Retina (tissue), 1 donor: Measurements from ENCODE around the gene PGS1.

Experiments
- DNase-seq: peaks from one replicate; pipeline ENCODE4 v3.0.0-alpha.2; 2016

Gene PGS1

GRCh38 chr17:78409191-78409928 lies 30.9 kb downstream of the PGS1 start:
- no peak for DNase-seq

DNA sequence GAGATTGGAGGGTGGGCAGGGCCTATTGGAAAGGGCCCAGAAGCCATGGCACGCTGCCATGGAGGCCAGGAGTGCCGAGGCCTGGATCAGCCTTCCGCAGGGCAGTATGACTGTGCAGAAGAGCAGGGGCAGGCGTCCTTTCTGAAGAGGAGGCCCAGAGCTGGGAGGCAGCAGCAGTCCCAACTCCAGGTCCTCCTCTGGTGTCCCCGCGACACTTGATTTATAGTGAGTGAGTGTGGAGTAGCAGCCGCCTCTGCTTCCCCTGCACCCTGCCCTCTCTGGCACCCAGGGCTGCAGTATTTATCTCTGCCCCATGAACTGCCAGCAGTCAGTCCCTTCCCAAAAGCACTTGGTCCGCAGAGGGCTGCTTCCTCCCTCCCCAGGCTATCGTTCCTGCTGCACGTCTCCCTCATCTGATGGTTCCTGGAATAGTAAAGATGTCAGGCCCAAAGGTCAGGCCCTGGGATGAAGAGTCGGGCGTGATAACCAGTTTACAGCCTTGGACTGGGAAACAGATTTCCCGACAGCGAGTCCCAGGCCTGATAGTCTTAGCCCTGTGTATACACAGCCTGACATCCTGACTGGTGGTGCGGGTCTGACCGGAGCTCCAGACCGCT lies 32.9 kb downstream of the PGS1 start:
- DNase-seq, result no peak

- no peak for DNase-seq
Observed at GRCh38 chr17:78412403-78412802, 34.0 kb downstream of the PGS1 start.

- no peak for DNase-seq
Observed at GRCh38 chr17:78414178-78415162, 36.0 kb downstream of the PGS1 start.

GRCh38 chr17:78415821-78416711 lies 37.6 kb downstream of the PGS1 start:
- no peak for DNase-seq

GRCh38 chr17:78416791-78417530 lies 38.5 kb downstream of the PGS1 start:
- DNase-seq, result no peak

DNA sequence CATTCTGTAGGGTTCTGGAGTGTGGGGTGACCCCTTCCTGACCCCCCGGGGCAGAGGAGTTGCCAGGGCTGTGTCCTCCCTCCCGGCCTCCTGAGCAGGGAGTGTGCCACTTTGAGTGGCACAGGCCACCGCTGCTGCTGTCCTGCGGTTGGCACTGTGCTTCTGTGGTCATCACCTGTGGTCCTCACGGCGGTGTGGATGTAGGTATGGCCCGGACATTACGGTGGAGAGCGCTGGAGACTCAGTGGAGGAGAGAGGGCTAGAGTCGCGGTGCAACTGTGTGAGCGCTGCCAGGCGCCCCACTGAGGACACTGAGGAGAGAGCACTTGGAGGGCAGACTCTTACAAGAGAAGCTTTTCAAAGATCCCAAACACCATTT lies 39.1 kb downstream of the PGS1 start:
- no peak for DNase-seq

GRCh38 chr17:78418326-78419026 lies 40.0 kb downstream of the PGS1 start:
- no peak for DNase-seq

- no peak for DNase-seq
Observed at GRCh38 chr17:78419970-78420815, 41.7 kb downstream of the PGS1 start.

DNA sequence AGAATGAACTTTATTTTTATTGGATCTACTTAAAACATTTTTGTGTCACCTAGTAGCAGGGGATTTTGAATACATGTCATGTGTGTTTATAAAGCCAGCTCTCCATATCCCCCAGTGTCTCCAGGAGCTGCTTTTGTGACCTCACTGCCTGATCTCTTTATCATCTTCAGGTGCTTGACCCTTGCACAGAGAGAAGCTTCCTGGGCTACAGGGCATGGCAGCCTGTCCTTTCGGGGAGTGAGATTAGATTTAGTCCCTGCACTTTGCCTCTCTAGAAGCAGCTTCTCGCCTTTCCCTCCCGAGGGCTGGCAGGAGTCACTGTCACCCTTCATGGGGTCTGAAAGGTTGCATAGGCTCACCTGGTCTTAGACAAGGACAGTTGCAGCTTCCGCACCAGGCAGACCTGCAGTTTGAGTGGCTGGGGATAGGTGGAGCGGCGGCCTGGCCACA lies 42.7 kb downstream of the PGS1 start:
- no peak for DNase-seq

DNA sequence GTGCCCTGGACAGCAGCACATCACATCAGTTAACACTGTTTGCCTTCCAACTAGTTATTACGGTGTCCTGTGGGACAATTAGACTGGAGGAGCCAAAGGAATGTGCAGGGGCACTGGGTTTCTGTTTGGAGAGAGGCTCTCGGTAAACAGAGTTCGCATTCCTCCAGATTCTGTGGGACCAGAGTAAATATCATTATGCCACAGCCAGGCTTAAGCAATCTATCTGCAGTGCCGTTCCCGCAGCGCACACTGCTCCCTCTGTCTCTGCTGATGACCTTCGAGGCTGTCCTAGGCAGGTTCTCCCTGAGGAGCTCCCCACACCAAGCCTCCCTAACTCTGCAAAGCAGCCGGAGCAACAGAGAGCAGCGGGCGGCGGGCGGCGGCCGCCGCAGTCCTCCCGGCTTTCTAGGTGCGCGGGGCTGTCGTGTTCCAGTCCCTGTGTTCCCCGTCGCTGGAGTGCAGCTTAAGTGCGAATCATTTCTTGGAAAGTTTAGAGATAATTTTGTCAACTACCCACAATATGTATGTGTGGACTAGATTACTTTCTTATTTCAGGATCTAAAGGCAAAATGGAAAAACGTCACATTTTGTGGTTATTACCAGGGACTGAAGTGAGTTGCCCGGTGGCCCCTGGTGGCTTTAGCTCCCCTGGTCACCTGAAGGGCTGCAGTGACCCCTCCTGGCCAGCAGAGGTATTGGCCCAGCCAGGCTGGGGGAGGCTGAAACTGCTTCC lies 43.3 kb downstream of the PGS1 start:
- DNase-seq, result peak; percentile 83

DNA sequence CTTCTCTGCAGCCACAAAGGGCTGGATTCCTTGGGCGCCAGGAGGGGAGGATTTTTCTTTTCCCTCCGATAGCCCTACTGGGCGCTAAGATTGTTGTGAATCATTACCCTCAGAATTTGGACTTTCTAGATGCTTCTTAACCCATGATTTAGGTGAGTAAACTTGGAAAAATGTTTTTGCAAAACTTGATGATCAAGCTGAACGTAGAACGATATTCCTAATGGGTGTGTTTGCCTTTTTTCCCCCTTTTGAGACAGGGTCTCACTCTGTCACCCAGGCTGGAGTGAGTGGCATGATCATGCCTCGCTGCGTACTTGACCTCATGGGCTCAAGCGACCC lies 43.8 kb downstream of the PGS1 start:
- DNase-seq, result no peak

DNA sequence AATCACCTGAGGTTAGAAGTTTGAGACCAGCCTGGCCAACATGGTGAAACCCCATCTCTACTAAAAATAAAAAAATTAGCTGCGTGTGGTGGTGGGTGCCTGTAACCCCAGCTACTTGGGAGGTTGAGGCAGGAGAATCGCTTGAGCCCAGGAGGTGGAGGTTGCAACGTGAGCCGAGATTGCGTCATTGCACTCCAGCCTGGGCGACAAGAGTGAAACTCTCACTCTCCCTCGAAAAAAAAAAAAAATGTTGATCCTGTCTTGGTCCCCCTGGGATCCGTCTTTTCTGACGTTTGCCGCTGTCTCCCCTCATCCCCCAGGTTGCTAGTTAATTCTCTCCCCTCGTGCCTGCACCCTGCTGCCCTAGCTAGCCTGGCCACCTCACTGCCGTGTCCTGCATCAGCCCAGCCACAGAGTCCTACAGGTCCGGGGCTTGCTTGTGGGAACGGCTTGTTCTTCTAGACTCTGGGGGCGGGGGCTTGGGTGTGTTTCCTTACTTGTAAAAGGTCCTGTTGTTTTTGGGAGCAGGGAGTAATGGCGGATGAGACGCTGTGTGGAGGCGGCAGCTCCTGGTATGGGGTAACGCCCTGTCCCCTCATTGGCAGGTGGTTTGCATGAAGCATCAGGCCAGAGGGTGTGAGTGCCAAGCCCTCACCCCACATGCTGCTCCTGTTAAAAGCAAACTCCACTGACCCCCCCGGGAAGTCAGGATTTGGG lies 44.6 kb downstream of the PGS1 start:
- DNase-seq, result no peak

DNA sequence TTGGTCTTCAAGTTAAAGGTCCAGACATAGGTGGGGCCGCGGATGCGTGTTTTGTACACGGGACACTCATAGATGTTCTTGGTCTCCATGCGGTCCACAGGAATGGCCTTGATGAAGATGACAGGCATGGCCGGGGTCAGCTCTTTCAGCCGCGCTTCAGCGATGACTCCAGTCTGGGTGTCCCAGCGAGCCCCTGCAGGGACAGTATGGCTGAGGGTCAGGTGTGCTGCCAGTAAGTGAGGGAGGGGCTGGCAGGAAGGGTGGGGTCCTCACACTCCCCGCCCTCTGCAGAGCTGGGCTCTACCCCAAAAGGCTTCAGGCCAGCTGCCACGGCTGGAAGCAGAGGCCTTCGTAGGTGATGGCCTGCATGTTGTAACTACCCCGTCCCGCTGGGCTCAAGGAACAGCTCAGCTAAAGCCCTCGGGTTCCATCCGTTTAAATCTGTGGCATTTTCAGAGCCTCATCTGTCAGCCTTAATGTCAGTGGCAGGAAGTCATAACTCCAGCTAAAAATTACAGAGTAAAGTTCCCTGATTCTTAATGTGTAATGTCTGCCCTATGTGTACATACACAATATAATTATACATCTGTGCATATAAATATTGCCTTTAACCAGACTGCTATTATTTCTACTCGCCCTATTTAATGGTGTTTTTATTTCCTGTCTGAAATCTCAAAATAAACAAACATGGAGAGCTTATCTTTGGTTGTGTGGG lies 45.7 kb downstream of the PGS1 start:
- DNase-seq, result no peak

GRCh38 chr17:78425429-78425828 lies 47.0 kb downstream of the PGS1 start:
- no peak for DNase-seq

GRCh38 chr17:78426293-78426879 lies 47.9 kb downstream of the PGS1 start:
- no peak for DNase-seq

DNA sequence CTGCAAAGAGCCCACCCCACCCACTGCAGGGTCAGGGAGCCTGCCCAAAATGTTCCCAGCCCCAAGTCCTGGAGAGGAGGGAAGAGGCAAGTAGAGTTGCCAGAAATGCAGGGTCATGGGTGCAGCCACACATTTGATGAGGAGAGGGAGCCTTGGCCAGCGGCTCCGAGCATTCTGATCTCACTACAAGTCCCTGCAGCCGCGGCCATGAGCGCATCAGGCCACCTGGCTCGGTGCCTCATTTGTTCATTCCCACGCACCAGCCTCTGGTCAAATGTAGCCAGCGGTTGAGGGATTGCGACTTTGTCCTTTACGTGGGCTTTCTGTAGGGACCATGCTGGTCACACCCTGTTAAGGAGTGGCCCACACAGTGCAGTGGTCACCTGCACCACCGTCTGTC lies 48.7 kb downstream of the PGS1 start:
- no peak for DNase-seq
